HepG2 (cell line): Measurements from ENCODE around the gene DEPDC1B. TPM values are rescaled to one million over a fixed set of nuclear protein-coding genes. Genes with fewer than 3 reads are reported as not detected.

Source experiments
- ATAC-seq: fragments of 200-7000 bp; cut with Tn5 transposase; 3 replicates; pipeline ENCODE4 v1.9.1; 2020; ENCODE audit warnings: mild to moderate bottlenecking, moderate library complexity
- BruUV-seq: library from RNA; stranded (reverse); fragments of 400-500 nt; replicated peaks from 2 replicates; lab custom pipeline; 2021; lab: Mats Ljungman, UMichigan
- CTCF ChIA-PET: fragments of 300-600 bp; formaldehyde crosslinking; extraction: SDS; loops from one replicate; lab custom pipeline; 2021; ENCODE audit warnings: low total read pairs, inconsistent platforms, low intra/inter-chr PET ratio; lab: Yijun Ruan, JAX
- POLR2A ChIA-PET: fragments of 350-600 bp; sonication (Branson Sonifier 250); formaldehyde crosslinking; loops from one replicate; lab custom pipeline; 2020; ENCODE audit warnings: antibody characterized with exemption, inconsistent platforms; lab: Yijun Ruan, JAX
- DNase-seq: peaks from one replicate; pipeline ENCODE4 v3.0.0-alpha.2; 2015; ENCODE audit warnings: low spot score
- FAIRE-seq: peaks from 3 replicates; lab custom pipeline; 2011; peaks lifted over from hg19 to GRCh38; lab: Jason Lieb, UNC
- H2AFZ ChIP-seq: one replicate; pipeline ENCODE4 v1.6.1; 2011; ENCODE audit warnings: low read length, inconsistent platforms
- H3K27ac ChIP-seq: fragments of 300-600 bp; 3 replicates; pipeline ENCODE4 v1.8.0; 2011; ENCODE audit warnings: mixed run types, mild to moderate bottlenecking, mixed read lengths, low read length, inconsistent platforms; ENCODE audit not compliant: insufficient read depth; ENCODE audit errors: extremely low read length
- H3K27me3 ChIP-seq, 2 experiments: fragments of 200-600 bp in 1 of 2; 2 replicates in 1 of 2; 3 replicates in 1 of 2; pipeline versions ENCODE4 v1.6.0 to v1.8.0; 2011; ENCODE audit warnings: low read length in 2 of 2, mild to moderate bottlenecking in 2 of 2, moderate library complexity in 2 of 2, inconsistent platforms in 1 of 2; ENCODE audit not compliant: insufficient read depth in 2 of 2, control insufficient read depth in 1 of 2
- H3K36me3 ChIP-seq, 2 experiments: fragments of 200-600 bp in 1 of 2; replicated peaks in 1 of 2; 2 replicates in 1 of 2; 3 replicates in 1 of 2; pipeline versions ENCODE4 v1.5.1 to v1.8.0; 2011; ENCODE audit warnings: low read length in 2 of 2, inconsistent platforms in 1 of 2; ENCODE audit not compliant: insufficient read depth in 2 of 2, control insufficient read depth in 1 of 2
- H3K4me1 ChIP-seq: 2 replicates; pipeline ENCODE4 v1.5.1; 2012; ENCODE audit warnings: low read length, inconsistent platforms; ENCODE audit not compliant: insufficient read depth
- H3K4me2 ChIP-seq: 2 replicates; pipeline ENCODE4 v1.6.0; 2011; ENCODE audit warnings: low read depth, low read length, inconsistent platforms
- H3K4me3 ChIP-seq, 3 experiments: fragments of 200-600 bp in 1 of 3; sonication (generic), shearing (Covaris generic) in 1 of 3; replicated peaks in 1 of 3; 2 replicates each; pipeline ENCODE4 v1.5.1; 2011 to 2016; ENCODE audit warnings: low read length in 3 of 3, inconsistent platforms in 2 of 3, low read depth in 2 of 3, mild to moderate bottlenecking in 2 of 3, control low read depth in 1 of 3, mixed read lengths in 1 of 3; ENCODE audit not compliant: insufficient read depth in 1 of 3
- H3K79me2 ChIP-seq: one replicate; pipeline ENCODE4 v1.6.1; 2011; ENCODE audit warnings: low read length, inconsistent platforms; ENCODE audit not compliant: insufficient read depth
- H3K9ac ChIP-seq: 2 replicates; pipeline ENCODE4 v1.6.0; 2011; ENCODE audit warnings: mild to moderate bottlenecking, low read depth, low read length, inconsistent platforms; ENCODE audit not compliant: insufficient read depth
- H3K9me3 ChIP-seq: 2 replicates; pipeline ENCODE4 v1.5.1; 2012; ENCODE audit warnings: mild to moderate bottlenecking, low read length
- H4K20me1 ChIP-seq: 2 replicates; pipeline ENCODE4 v1.6.0; 2011; ENCODE audit warnings: inconsistent platforms, mild to moderate bottlenecking, low read length, moderate library complexity; ENCODE audit not compliant: insufficient read depth
- EED ChIP-seq: sonication (generic); formaldehyde crosslinking; IDR thresholded peaks from 2 replicates; pipeline ENCODE4 v1.5.0; 2020; ENCODE audit warnings: mild to moderate bottlenecking, missing genetic modification reagents
- ELF4 ChIP-seq: sonication (generic); formaldehyde crosslinking; IDR thresholded peaks from 2 replicates; pipeline ENCODE4 v1.5.0; 2020; ENCODE audit warnings: missing genetic modification reagents, mild to moderate bottlenecking, moderate library complexity, borderline replicate concordance
- ETV5 ChIP-seq: IDR thresholded peaks from 2 replicates; pipeline ENCODE4 v1.6.1; 2018; ENCODE audit warnings: missing biosample characterization, missing genetic modification reagents, inconsistent platforms, borderline replicate concordance
- HES4 ChIP-seq: sonication (generic); formaldehyde crosslinking; IDR thresholded peaks from 2 replicates; pipeline ENCODE4 v1.9.0; 2021; ENCODE audit warnings: mild to moderate bottlenecking, missing genetic modification reagents, borderline replicate concordance
- HMGXB4 ChIP-seq, 2 experiments: sonication (generic) in 1 of 2; formaldehyde crosslinking in 1 of 2; IDR thresholded peaks; 2 replicates each; pipeline versions ENCODE4 v1.4.0 to v1.6.1; 2018 to 2020; ENCODE audit warnings: missing genetic modification reagents in 2 of 2, borderline replicate concordance in 1 of 2, low read depth in 1 of 2, mild to moderate bottlenecking in 1 of 2, missing biosample characterization in 1 of 2
- KDM6A ChIP-seq: IDR thresholded peaks from 2 replicates; pipeline ENCODE4 v1.6.1; 2016; ENCODE audit warnings: low read depth
- MTA3 ChIP-seq: sonication (generic); formaldehyde crosslinking; IDR thresholded peaks from 2 replicates; pipeline ENCODE4 v1.4.0; 2020; ENCODE audit warnings: missing genetic modification reagents
- NR2C2 ChIP-seq: sonication (generic); formaldehyde crosslinking; IDR thresholded peaks from 2 replicates; pipeline ENCODE4 v1.4.0; 2020; ENCODE audit warnings: missing genetic modification reagents, mild to moderate bottlenecking, moderate library complexity, borderline replicate concordance
- PRMT3 ChIP-seq: sonication (generic); formaldehyde crosslinking; IDR thresholded peaks from 2 replicates; pipeline ENCODE4 v1.8.1; 2022; ENCODE audit warnings: low read depth, mild to moderate bottlenecking, moderate library complexity, missing genetic modification reagents, borderline replicate concordance
- SUZ12 ChIP-seq: fragments of 150-350 bp; IDR thresholded peaks from 2 replicates; pipeline ENCODE4 v1.6.1; 2014; ENCODE audit warnings: low read depth, low read length
- TBL1XR1 ChIP-seq: fragments of 150-350 bp; IDR thresholded peaks from 2 replicates; pipeline ENCODE4 v1.6.1; 2014; ENCODE audit warnings: borderline replicate concordance, low read length; ENCODE audit not compliant: partially characterized antibody
- TBX2 ChIP-seq: sonication (generic); formaldehyde crosslinking; IDR thresholded peaks from 2 replicates; pipeline ENCODE4 v1.5.0; 2020; ENCODE audit warnings: missing genetic modification reagents, mild to moderate bottlenecking, borderline replicate concordance
- ZBTB33 ChIP-seq: sonication (generic); formaldehyde crosslinking; IDR thresholded peaks from 2 replicates; pipeline ENCODE4 v1.4.0; 2020; ENCODE audit warnings: missing genetic modification reagents
- ZNF136 ChIP-seq: sonication (generic); formaldehyde crosslinking; IDR thresholded peaks from 2 replicates; pipeline ENCODE4 v1.8.1; 2022; ENCODE audit warnings: low read depth, mild to moderate bottlenecking, moderate library complexity, missing genetic modification reagents
- ZNF512B ChIP-seq: sonication (generic); formaldehyde crosslinking; IDR thresholded peaks from 2 replicates; pipeline ENCODE4 v1.5.1; 2020; ENCODE audit warnings: missing genetic modification reagents, mild to moderate bottlenecking, borderline replicate concordance
- ZNF605 ChIP-seq: sonication (generic); formaldehyde crosslinking; IDR thresholded peaks from 2 replicates; pipeline ENCODE4 v1.8.0; 2022; ENCODE audit warnings: mild to moderate bottlenecking, missing genetic modification reagents
- ZNF709 ChIP-seq: sonication (generic); formaldehyde crosslinking; IDR thresholded peaks from 2 replicates; pipeline ENCODE4 v1.5.0; 2020; ENCODE audit warnings: mild to moderate bottlenecking, missing genetic modification reagents
- ZNF773 ChIP-seq: sonication (generic); formaldehyde crosslinking; IDR thresholded peaks from 2 replicates; pipeline ENCODE4 v1.4.0; 2020; ENCODE audit warnings: missing genetic modification reagents, borderline replicate concordance
- WGBS: methylation state at CpG from one replicate; pipeline ENCODE4 v1.1.6; 2017; ENCODE audit warnings: low lambda C conversion rate; 5-methylcytosine and 5-hydroxymethylcytosine counted together
- in situ Hi-C: cut with HindIII; loops from 2 replicates; pipeline ENCODE4 v1.10.0; 2017; ENCODE audit warnings: low pct_unique_long_range_greater_than_20kb; ENCODE audit not compliant: extremely low pct_ligation_motif_present
- intact Hi-C: fragments of 100-400 bp; cut with micrococcal nuclease; formaldehyde crosslinking; loops from one replicate; pipeline ENCODE4 v1.10.0; 2022; ENCODE audit not compliant: unreplicated experiment
- polyA plus RNA-seq, 8 experiments: library from polyadenylated mRNA; depleted of rRNA in 3 of 8; stranded (reverse) in 7 of 8; unstranded in 1 of 8; fragments of >200 nt; fragmentation: Illumina TruSeq in 4 of 8; extraction: Trizol in 4 of 8; gene quantifications; 2 replicates each; pipeline versions ENCODE4 v1.2.1 to v1.2.3, GENCODE V29; 2011 to 2016; ENCODE audit warnings: low read depth in 4 of 8, missing spikeins in 1 of 8, mixed read lengths in 1 of 8; ENCODE audit not compliant: insufficient read depth in 1 of 8
- total RNA-seq, 5 experiments: library from RNA; depleted of rRNA; stranded (reverse); fragments of >200 nt; fragmentation: Illumina TruSeq; extraction: Trizol; gene quantifications; 2 replicates each; pipeline ENCODE4 v1.2.3, GENCODE V29; 2016; ENCODE audit warnings: low read depth in 1 of 5

Gene DEPDC1B
- total and polyA plus RNA-seq, 2 of the 13 experiments (the other 11 are each of a cell fraction or from before 2014, with no cell fraction given): 29.5 to 51.3 TPM

GRCh38 chr5:60738933-60739332 lies 39.0 kb upstream of the DEPDC1B start:
- Histone ChIP-seq H4K20me1 (no peaks in the 10 kb centered on the region), H2AFZ (no peak overlapping the region), H3K9me3 (no peaks in the 10 kb centered on the region), H3K27ac (no peak overlapping the region), H3K4me3 (no peak overlapping the region), H3K79me2 (no peaks in the 10 kb centered on the region), H3K4me1 (no peaks in the 10 kb centered on the region), H3K27me3 (no peaks in the 10 kb centered on the region; a peak in 1 of 5 replicates), H3K9ac (no peak overlapping the region), H3K36me3 (no peaks in the 10 kb centered on the region), H3K4me2 (no peak overlapping the region)
- ChIA-PET POLR2A (no interaction called here), CTCF (no interaction called here)
- intact Hi-C loops (loop anchor here (1.0 kb wide), 1 partner anchor 25 kb away; no protein-coding TSS in a partner anchor), in situ Hi-C loops (no loop called here)
- no TSS peak for BruUV-seq
- TF ChIP-seq ZNF136 (CRISPR knock-in tag) (no peak), HMGXB4 (CRISPR knock-in tag; IDR thresholded peaks at IDR 0.05; ENCODE audit: borderline replicate concordance in 1 of 2, low read depth in 1 of 2) (no peak), ZNF773 (no peak), ZNF512B (CRISPR knock-in tag) (no peak), TBX2 (CRISPR knock-in tag) (no peak), HES4 (no peak), TBL1XR1 (no peak), ZNF709 (CRISPR knock-in tag) (no peak), ZBTB33 (CRISPR knock-in tag) (no peak), PRMT3 (CRISPR knock-in tag) (no peak), ELF4 (CRISPR knock-in tag) (no peak), SUZ12 (no peak), ETV5 (CRISPR knock-in tag) (no peak), EED (CRISPR knock-in tag) (no peak), KDM6A (CRISPR knock-in tag) (no peak), ZNF605 (CRISPR knock-in tag) (no peak), NR2C2 (CRISPR knock-in tag) (no peak), MTA3 (no peak)
- DNase-seq (no peak), FAIRE-seq (no peak), ATAC-seq (no peak)
- 32% methylated on average over 3 of the region's 3 CpGs for WGBS
